Measurements from ENCODE around the gene FAM221A.
"Not testable (repeated sequence)": the region's sequence is repeated elsewhere in the genome, so short reads cannot be mapped to it uniquely, and the experiment has no call there.

FAM221A gene, protein sequence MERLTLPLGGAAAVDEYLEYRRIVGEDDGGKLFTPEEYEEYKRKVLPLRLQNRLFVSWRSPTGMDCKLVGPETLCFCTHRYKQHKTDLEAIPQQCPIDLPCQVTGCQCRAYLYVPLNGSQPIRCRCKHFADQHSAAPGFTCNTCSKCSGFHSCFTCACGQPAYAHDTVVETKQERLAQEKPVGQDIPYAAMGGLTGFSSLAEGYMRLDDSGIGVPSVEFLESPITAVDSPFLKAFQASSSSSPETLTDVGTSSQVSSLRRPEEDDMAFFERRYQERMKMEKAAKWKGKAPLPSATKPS

DNA sequence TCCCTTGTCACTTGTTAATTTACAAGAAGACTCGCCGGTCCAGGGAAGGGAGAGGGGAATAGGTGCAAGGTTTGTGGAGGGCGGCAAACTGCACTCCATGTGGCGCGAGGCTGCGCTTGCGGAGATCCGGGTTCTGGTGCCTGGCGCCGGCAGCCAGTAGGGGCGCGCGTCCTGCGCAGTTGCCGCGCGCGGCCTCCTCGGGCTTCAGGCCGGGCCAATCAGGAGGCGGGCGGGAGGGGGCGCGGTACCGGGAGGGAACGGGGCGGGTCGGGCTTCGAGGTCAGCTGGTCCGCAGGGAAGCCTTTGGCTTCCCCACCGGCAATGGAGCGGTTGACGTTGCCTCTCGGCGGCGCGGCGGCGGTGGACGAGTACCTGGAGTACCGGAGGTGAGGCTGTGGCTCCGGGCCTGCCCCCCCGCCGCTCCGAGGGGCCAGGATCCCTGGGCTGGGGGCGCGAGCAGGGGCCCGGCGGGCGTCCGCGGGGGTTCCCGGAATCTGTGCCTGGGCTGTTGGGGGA, at the start of gene FAM221A:
Gene FAM221A, plus strand, starts transcription at position 302 of the 516 bp plus-strand sequence. Its CDS starts 20 bp downstream, at position 322.
- DNase-seq, result peak; percentile 86

DNA sequence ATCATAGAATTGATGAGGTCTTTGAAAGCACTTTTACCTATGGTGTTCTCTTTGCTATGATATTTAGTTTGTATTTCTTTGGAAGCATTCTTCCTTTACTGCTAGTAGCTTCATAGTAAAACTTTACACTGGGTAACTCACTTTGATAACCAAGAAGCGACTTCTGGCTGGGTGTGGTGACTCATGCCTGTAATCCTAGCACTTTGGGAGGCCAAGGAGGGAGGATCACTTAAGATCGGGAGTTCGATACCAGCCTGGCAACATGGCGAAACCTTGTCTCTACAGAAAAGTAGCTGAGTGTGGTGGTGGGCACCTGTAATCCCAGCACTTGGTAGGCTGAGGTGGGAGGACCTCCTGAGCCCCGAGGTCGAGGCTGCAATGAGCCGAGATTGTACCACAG, 46.6 kb upstream of the FAM221A start:
- no peak for DNase-seq

DNA sequence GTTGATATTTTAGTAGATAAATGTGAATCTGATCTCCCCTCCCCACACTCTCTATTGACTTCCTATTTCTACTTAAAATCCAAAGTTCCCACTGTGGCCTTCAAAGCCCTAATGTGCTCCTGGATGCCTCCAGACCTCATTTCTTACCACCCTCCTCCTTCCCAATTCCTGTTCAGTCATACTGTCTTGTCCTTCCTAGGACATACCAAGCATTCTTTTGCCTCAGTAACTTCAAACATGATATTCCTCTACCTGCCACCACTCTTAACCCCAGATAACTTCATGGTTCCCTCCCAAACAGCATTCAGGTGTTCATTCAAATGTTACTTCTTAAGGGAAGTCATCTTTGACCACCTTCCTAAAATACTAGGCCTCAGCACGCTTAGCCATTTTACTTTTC, 34.2 kb upstream of the FAM221A start:
- no peak for DNase-seq

DNA sequence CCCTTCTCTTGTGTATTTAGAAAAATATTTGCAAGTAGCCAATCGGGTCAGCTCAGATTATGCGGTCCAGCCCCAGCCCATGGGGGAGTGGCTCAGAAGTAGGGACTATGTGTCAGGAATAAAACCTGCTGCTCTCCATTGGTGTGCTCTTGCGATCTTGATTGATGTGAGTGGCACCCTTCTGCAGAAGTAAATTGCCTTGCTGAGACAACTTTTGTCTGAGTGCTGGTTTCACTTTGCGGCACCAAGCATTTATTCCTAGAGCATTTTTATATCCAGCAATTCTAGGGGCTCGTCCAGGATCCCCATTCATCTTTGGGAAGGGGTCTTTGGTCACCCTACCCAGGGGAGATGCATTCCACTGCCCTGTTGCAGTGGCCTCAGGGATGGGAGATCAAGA, 26.1 kb upstream of the FAM221A start:
- no peak for DNase-seq

DNA sequence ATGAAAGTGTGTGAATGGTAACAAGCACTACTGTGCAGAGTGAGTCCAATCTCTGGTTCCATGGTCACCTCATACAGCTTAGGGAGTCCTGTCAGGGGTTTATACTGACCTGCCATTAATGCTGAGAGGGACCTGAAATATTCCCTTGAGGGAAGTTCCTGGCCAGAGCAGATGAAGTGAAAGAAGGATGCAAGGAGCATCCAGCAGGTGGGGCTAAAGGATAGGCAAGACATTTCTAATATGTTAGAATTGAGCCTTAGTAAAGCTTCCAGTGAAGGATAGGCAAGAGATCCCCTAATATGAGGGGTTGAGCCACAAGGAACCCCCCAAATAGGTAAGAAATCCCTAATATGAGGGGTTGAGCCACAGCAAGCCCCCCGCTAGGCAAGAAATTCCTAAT, 25.5 kb upstream of the FAM221A start:
- DNase-seq, result no peak

DNA sequence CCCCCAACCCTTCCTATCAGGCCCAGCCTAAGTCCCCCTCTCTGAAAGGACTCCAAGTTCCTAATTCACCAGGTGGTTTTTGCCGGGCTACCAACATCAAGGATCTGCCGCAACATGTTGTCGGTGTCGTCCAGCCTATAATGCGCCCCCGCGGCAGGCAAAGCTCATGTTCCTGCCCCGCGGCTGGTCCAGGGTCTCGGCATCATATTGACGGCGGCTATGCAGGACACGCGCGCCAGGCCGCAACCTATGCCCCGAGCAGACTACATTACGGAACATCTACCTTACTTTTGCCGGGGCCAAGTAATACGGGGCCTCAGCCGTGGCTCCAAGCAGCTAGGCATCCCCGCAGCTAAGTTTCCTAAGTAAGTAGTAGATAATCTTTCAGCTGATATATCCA, 24.6 kb upstream of the FAM221A start:
- DNase-seq, result no peak

DNA sequence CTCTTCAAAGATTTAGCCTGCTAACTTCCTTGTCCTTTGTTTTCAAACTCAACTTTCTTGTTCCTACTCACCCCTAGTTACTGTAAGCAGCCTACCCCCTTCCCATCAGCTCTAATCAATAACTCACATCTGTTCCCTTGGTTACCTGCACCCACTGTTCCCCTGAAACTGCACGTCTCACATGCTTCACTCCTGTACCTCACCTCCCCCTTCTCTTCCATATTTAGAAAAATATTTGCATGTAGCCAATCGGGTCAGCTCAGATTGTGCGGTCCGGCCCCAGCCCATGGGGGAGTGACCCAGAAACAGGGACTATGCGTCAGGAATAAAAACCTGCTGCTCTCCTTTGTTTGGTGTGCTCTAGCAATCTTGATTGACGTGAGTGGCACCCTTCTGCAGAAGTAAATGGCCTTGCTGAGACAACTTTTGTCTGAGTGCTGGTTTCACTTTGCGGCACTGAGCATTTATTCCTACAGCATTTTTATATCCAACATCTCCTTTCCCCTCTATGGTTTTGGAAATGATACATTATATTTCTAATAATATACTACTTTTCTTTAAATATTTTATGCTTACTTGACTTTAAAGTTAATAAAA, 21.1 kb upstream of the FAM221A start:
- DNase-seq, result no peak

DNA sequence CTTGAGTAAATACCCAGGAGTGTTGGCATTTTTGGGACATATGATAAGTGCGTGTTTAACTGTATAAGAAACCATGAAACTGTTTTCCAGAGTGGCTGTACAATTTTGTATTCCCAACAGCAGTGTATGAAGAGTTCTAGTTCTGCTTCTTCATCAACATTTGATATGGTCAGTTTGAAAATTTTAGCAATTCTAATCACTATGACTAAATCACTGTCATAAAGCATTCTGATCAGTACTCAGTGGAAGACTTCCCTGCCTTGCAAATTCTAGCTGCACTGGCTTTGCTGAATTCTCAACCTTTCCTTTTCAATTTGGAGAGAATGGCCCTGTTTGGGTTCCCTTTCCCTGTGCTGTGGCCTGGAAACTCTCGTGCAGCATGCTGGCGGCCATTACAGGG, 18.6 kb upstream of the FAM221A start:
- no peak for DNase-seq

DNA sequence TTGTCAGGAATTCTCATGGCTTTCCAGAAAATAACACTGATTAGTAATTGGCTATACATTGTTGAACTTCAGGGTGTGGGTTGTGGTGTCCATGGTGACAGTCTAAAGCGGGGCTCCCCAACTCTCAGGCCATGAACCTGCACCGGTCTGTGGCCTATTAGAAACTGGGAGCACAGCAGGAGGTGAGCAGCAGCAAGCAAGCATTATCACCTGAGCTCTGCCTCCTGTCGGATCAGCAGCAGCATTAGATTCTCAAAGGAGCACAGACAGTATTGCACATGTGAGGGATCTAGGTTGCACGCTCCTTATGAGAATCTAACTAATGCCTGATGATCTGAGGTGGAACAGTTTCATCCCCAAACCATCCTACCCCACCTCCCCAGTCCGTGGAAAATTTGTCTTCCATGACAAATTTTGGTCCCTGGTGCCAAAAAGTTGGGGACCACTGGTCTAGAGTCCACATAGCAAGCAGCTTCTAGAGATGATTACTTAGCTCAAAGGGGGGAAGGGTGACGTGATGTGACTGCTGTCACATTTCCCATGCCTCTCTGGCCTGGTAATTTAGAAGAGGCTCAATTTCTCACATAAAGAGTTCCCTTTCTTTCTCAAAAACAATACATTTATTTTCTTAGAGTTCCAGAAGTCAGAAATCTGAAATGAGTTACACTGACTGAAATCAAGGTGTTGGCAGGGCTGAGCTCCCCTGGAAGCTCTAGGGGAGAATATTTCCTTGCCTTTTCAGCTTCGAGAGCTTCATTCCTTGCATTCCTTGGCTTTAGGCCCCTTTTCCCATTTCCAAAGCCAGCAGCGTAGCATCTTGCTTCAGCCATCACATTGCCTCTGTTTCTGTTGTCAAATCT, 17.6 kb upstream of the FAM221A start:
- no peak for DNase-seq

DNA sequence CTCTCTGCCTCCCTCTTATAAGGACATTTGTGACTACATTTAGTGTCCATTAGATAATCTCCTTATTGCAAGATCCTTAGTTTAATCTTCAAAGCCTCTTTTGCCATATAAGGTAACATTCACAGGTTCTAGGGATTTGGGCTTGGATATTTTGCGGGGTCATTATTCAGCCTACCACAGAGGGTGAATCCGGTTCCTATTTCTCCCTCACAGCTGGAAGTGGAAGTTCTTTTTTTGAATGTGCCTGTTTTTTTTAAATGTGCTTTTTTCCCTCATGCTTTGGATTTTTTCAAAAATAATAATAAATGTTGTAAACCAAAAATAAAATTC, 17.1 kb upstream of the FAM221A start:
- no peak for DNase-seq

DNA sequence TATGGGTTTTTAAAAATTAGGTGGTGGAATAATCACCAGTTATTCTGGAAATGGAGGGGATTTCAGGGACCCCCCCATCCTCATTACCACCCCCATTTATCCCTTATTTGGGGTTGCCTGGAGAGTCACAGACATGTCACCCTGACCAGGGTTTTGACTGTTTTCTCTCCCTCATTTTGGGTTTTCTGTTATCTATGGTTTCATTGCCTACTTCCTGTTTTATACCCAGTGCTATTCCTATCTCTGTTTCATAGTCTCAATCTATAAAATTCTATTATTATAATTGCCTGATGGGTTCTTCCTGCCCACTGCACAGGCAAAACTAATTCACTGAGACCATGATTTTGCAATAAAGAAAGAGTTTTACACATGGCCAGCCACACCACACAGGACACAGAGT, 15.9 kb upstream of the FAM221A start:
- no peak for DNase-seq

DNA sequence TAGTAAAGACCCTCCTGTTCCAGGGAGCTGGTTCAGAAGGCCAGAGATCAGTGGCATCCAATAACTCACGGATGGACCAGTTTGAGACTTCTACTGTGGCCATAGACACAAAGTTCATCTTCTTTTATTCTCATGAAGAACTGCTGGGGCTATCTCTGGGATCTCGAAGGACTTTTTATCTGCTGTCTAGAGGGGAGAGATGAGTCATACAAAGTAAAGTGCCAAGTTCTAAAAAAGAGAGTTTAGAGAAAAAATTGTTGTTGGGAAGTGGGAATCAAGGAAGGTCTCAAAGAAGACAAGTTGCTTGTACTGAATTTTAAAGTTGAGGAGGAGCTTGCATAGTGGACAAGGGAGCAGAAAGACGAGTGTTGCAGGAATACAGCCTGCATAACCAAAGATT, 8.0 kb upstream of the FAM221A start:
- no peak for DNase-seq

DNA sequence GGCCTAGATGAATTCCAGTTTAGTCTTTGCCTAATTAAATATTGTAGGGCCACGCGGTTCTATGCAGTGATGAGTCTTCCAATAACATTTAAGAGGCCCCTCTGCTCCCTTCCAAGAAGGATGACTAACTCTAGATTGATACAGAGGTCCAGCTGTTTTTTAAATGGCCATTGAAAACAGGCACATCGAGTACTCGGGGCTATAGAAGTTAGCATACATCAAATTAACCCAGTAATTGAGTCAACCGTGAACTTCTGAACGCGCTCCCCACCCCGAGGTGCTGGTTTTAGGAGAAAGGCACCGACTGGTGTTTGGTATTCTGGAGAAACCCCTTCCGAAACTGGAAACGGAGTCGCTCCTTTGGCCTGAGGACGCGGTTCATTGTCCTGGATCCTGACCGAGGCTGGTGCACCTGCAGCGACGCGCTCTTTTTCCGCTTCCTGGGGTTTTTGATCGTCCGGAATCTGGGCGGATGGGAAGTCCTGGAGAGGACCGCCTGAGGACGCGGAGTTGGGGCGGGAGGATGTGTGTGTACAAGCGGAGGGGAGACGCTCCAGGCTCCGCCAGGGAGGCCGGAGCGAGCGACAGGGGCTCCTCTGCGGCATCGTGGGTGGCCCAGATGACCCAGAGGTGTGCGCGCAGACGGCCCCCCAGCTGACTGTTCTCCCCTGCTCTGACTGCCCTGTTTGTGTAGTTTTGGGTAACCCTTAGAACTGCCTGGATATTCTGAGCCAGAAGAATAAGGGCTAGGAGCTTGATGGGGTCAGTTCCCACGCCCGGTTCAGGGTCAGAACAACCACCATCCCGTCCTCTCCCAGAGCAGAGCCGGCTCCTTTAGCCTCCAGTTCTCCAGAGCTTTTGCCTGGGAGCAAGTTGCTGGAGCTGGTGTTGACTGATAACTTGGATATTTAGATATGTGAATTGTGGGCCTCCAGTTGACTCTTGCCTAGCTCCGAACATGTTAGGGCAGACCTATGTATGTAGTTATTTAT, 711 bp downstream of the FAM221A start:
- DNase-seq, result peak; percentile 47

DNA sequence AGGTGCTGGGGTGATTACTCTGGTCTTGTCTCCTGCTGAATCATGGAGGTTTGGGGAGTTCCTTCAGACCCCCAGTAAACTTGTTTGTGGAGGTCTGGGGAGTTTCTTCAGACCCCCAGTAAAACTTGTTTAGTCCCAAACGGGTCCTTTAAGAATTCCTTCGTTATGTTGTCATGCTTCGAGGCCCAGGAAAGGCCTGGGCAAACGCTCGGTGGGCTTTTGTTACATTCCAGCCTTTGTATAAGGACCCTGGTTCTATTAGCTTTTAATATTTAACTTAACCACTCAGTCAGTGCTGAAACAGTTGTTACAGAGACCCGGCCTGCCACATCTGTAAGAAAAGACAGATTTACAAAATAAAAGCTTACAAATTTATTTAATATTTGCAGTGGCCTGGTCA, 4.0 kb downstream of the FAM221A start:
- DNase-seq, result not testable (repeated sequence)

DNA sequence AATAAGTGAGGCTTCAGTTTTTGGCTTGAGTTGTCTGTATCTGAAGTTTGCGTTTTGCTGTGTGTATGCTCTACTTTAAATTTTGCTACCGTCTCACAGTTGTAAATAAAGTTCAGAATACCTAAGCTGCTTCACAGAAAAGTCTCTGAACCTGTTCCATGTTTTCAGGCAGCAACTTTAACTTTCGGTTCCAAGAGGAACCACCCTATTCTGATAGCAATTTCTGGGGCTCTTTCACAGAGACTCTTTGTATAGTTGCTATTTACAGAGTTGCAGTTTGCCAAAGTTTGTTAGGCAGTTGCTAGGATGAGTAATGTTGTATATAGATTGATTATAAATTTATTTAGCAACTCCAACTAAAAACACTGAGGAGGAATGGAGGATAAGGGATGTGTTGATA, 5.7 kb downstream of the FAM221A start:
- no peak for DNase-seq

DNA sequence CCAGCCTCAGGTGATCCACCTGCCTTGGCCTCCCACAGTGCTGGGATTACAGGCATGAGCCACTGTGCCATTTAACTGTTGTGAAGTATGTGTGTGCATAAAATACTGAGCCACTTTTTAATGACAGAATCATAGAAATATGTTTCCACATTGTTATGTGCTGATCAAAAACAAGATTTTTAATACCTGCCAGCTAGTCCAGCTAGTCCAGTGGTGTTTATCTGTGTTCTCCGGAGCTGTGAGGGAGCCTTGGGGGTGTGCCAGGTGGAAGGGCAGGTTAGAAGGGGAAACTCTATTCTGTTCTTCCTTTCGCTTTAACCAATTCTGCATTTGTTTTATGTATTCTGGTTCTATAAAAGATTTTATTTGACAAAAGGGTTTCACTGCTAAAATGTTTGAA, 7.0 kb downstream of the FAM221A start:
- no peak for DNase-seq

DNA sequence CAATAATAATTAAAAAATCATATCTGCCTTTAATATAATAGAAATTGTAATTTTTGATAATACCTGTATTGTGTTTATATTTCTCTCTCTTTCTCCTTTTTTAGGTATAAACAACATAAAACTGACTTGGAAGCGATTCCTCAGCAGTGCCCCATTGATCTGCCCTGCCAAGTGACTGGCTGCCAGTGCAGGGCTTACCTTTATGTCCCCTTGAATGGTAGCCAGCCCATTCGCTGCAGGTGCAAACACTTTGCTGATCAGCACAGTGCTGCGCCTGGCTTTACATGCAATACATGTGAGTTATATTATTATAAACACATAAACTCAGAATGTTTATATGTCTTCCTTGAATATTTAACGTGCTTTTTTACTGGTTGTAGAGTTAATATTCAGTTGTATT, 9.2 kb downstream of the FAM221A start:
- no peak for DNase-seq

DNA sequence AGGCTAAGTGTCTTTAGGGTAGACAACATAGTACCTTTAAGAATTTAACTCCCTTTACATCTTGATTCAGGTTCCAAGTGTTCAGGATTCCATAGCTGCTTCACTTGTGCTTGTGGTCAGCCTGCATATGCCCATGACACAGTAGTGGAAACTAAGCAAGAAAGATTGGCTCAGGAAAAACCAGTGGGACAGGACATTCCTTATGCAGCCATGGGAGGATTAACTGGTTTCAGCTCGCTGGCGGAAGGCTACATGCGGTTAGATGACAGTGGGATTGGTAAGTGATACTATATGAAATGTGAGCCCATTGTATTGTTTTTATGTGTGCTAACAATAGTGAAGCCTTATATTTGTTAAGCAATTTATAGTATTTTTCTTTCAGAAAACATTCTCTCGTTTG, 11.3 kb downstream of the FAM221A start:
- DNase-seq, result no peak

DNA sequence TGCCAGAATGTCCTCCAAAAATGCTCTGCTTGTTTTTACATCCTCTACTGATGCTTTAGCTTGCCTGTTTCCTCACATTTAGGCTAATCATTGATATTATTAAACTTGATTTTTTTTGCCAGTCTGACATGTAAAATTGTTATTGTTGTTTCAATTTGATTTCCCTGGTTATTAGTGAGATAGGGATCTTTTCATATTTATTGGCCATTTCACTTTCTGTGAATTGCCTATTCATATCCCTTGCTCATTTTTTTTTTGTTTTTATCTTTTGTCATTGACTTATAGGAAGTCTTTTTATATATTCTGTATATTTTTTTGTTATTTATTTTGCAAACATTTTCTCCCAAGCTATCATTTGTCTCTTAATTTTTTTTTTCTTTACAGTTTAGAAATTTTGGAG, 13.2 kb downstream of the FAM221A start:
- DNase-seq, result no peak

DNA sequence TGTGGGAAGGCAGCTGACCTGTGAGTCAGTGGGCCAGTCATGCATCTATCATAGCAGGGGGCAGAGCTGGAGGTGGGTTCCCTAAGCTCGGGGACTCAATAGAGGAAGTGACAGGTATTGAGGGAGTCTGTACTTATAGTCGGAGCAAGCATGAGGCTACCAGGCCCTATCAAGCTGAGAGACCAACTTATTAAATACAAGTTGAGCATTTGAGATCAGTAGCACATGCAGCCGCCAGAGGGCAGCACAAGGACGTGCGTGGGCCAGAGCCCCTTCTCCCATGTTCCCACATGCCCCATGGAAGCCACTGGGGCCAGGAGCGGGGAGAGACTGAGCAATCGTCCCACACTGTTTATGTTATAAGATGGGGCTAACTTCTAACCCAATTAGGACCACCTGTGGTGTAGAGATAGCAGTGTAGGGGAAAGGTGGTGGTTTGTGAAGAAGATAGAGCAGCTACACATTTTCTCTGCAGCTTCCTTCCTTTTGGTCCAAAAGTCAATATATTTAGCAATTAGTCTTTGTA, 17.0 kb downstream of the FAM221A start:
- DNase-seq, result peak; percentile 59

DNA sequence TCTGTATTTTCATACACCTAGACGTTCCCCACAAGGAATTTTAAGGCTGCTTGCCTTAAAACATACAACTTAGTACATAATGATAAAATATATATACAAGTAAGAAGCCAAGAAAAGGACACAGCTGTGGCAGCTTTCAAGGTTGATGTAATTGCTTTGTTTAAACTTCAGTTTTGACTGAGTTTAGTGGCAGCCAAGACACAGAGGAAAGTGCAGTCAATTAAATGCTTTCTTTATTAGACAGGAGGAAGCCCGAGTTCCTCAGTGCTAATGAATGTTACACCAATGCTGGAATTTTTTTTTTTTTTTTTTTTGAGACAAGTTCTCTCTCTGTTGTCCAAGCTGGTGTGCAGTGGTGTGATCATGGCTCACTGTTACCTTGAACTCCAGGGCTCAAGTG, 18.8 kb downstream of the FAM221A start:
- no peak for DNase-seq

DNA sequence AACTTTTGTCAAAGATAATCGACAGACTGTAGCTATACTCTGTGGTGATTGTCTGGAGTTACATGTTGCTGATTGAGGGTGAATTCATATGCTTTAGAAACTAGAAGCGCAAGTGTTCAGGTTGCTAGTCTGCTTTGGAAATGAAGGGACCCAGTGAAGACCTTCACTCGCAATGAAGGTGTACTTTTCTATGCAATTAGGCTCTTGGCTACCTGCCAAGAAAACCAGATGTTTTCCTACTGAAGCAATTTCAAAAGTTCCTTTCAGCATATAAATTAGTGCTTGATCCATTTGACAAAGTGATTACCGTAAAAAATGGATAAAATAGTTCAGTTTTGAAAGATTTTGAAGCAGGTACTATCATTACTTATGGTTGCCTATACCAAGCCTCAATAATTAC, 20.0 kb downstream of the FAM221A start:
- no peak for DNase-seq
